Skeletal muscle cell (primary cell): ENCODE measurements around the gene BTBD10.

Source experiments
- DNase-seq: peaks from one replicate; pipeline ENCODE4 v3.0.0-alpha.2; 2010; ENCODE audit warnings: low read depth
- H3K4me3 ChIP-seq: 2 replicates; pipeline ENCODE4 v1.5.1; 2011; ENCODE audit warnings: low read depth, mild to moderate bottlenecking, control low read depth, low read length, moderate library complexity

The BTBD10 gene

DNA sequence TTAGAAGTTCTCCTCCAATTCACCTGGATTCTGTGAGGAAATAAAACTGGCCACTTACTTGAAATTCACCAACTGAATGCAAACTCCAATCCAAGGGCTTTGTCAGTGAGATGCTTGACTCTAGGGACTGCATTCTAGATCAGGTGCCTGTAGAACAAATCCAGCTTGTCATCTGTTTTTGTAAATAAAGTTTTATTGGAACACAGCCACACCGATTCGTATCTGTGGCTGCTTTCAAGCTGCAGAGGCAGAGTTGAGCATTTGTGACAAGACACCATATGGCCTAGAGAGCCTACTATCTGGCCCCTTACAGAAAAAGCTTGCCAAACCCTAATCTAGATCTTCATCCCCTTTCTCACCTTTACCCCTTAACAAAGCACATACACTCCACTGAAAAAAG is 82.3 kb downstream of the BTBD10 start:
- H3K4me3 ChIP-seq = no peak overlapping the region
- no peak for DNase-seq

DNA sequence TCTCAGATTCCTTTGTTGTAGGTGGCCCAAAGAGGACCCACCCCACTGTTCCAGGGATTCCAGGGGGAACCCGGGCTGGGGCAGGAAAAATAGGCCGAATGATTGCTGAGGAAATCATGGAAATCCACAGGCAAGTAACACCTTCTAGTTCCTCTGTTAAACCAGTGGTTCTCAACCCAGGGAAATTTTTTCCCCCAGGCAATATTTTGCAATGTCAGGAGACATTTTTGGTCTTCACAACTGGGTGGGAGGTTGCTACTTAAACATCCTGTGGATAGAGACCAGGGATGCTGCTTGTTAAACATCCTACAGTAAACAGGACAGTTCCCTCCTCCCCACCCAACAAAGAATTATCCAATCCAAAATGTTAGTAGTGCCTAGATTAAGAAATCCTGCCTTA is 84.7 kb downstream of the BTBD10 start:
- H3K4me3 ChIP-seq = no peak overlapping the region
- DNase-seq = no peak

DNA sequence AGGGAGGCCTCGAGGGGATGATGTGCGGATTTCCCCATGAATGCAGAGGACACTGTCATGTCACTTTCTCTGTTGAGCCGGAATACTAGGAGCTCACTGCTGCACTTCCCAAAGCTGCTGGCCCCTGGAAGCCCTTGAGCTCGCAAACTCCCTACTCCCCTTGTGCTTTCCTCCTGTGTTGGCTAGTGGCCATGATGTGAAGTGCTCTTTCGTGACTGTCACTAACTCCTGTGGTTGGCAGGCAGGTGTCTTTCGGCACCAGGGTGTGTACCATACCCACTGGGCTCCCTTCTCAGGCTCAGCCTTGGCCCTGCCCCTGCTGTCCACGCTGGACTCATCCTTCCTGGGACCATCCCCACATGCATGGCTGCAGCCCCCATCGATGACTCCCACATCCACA is 86.2 kb downstream of the BTBD10 start:
- DNase-seq = no peak
- no peak overlapping the region for H3K4me3 ChIP-seq

- DNase-seq = no peak
- H3K4me3 ChIP-seq = no peak overlapping the region
Observed at GRCh38 chr11:13376402-13376801, 86.6 kb downstream of the BTBD10 start.

GRCh38 chr11:13375798-13376197 is 87.2 kb downstream of the BTBD10 start:
- H3K4me3 ChIP-seq = no peak overlapping the region
- no peak for DNase-seq

GRCh38 chr11:13373216-13373615 is 89.8 kb downstream of the BTBD10 start:
- no peak for DNase-seq
- no peak overlapping the region for H3K4me3 ChIP-seq

GRCh38 chr11:13368041-13368446 is 95.0 kb downstream of the BTBD10 start:
- DNase-seq = no peak
- no peak overlapping the region for H3K4me3 ChIP-seq

DNA sequence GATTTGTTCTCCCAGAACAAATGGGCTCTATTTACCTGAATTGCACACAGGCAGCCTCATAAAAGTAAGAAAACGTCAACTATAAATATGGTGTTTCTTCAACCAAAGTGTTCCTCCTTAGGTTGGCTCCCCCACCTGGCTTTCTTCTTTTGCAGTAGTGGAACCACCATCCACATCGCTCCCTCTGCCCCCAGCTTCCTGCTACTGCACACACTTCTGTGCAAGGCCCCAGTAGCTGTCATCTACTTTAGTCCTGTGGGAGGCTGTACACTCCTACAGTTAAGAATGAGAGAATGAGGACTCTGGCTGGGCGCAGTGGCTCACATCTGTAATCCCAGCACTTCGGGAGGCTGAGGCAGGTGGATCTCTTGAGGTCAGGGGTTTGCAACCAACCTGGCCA is 95.9 kb downstream of the BTBD10 start:
- DNase-seq = no peak
- H3K4me3 ChIP-seq = no peak overlapping the region

DNA sequence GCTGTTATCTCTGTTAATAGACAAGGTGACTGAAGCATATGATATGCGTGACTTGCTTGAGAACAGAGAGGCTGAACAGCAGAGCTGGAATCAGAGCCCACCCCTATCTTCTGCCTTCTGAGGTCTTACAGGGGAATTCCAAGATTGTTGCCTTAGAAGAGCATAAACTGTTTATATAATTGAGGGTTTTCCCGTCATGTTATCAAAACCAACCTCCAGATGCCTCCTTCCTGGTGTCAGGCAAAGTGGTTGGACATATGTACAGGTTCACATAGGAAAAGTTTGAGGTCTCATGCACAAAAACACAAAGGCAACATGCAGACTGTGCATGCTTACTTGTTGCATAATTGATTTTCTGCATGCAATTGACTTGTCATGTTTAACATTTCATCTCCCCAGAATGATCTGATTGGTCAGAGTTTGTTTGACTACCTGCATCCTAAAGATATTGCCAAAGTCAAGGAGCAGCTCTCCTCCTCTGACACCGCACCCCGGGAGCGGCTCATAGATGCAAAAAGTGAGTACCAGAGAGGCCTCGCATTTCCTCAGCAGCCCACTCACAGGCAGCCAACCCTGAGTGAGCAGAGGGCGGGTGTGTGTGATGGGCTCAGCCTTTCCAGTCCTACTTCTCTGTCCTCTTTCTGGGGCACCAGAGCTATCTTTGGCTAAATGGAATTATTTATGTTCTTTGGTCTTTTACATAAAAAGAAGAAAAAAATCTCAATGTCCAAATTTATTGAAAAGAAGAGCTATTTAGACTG is 96.6 kb downstream of the BTBD10 start:
- no peak for DNase-seq
- H3K4me3 ChIP-seq = no peak overlapping the region

DNA sequence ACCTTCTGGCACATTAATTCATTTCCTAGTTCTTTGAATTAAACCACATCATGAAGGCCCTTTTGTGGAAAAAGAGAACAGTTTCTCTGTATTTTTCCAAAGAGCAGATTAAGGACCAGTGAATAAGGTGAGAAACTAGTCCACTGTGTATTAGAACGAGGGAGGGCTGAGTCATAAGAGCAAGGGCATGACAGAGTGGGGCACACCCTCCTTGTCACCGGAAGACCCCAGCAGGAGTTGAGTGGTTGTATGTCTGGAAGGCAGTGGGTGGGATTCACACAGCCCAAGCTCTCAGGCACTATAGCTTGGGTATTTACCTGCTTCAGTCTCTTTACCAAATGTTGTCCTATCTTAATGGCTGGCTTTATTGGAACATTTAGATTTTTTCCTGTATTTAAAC is 98.6 kb downstream of the BTBD10 start:
- DNase-seq = no peak
- no peak overlapping the region for H3K4me3 ChIP-seq

- no peak for DNase-seq
- no peak overlapping the region for H3K4me3 ChIP-seq
Observed at GRCh38 chr11:13362596-13363109, 100.4 kb downstream of the BTBD10 start.

DNA sequence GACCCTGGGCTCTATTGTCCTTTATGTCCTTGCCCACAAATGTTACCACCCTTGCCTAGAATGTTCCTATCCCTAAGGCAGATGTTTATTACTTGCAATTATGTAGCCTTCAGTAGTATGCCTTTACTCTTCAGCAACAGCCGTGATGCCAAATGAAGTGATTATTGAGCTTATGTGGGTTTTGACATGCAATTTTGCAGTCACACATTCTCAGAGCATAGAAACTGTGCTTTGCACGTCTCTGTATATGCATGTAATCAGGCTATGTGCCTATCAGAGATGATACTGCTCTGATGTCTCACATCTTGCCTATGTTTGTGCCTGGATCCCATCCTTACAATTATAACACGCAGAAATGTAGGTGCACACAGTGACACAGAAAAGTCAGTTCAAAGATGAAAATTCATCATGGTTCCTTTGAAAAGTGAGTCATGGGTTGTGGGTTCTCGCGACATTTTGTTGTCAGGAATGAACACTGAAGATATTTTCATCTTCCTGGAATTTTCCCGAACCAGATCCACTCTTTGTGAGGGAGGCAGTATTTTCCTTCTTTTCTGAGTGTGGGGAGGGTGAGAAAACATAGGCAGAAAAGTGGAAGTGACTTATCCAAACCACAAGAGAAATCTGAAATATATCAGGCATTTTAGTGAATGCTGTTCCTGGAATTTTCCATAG is 104.3 kb downstream of the BTBD10 start:
- no peak overlapping the region for H3K4me3 ChIP-seq
- no peak for DNase-seq

- no peak overlapping the region for H3K4me3 ChIP-seq
- DNase-seq = no peak
Observed at GRCh38 chr11:13357232-13357631, 105.8 kb downstream of the BTBD10 start.

DNA sequence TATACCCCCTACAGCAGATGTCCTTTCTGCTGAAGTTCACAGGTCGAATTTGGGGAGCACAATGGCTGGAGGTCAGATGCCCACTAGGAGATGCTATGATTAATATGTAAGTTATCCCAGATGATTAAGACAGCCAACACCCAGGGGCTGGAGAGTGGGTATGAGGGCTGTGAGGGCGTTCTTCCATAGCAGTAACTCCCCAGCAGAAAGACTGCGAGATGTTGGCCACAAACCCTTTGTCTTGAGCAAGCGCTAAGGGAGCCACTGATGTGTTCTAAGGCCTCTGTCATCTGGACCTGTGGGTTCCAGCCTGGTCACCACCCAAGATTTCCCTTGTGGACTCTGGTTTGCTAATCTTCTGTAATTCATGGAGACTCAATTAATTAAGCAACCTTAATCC is 107.8 kb downstream of the BTBD10 start:
- no peak for DNase-seq
- no peak overlapping the region for H3K4me3 ChIP-seq

DNA sequence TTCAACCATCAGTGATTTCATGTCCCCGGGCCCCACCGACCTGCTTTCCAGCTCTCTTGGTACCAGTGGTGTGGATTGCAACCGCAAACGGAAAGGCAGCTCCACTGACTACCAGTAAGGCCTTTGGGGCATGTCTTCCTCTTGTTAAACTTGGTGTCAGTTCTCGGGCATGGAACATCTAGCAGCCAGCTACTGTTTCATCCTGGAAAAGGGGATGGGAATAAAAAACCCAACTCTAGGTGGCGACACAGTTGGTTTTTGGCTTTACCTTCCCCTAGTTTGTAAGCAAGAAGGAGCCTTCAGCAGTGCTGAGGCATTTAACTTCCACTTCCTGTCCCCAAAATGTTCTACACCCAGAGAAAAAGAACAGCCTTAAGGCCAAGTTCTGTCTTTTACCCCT is 108.7 kb downstream of the BTBD10 start:
- no peak overlapping the region for H3K4me3 ChIP-seq
- no peak for DNase-seq

- no peak for DNase-seq
- no peak overlapping the region for H3K4me3 ChIP-seq
Observed at GRCh38 chr11:13352711-13353110, 110.3 kb downstream of the BTBD10 start.

DNA sequence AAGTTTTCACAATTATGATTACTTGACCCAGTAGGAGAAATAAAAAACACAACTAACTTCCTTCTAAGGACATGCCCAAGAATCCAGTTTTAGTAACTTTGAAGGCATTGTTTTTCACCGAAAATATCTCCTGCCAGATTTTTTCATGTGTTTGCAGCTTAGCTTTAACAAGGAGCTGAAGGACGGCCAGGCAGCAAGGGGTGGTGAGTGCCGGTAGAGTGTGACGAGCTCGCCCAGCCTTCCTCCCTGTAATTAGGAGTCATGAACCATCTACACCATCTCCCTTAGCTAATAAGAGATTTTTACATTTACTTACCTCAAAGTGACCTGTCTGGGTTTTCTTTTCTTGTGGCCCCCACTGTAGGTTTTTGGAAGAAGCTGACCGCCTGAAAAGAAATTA is 113.4 kb downstream of the BTBD10 start:
- no peak for DNase-seq
- no peak overlapping the region for H3K4me3 ChIP-seq

- no peak overlapping the region for H3K4me3 ChIP-seq
- no peak for DNase-seq
Observed at GRCh38 chr11:13349046-13349445, 114.0 kb downstream of the BTBD10 start.

- no peak for DNase-seq
- no peak overlapping the region for H3K4me3 ChIP-seq
Observed at GRCh38 chr11:13348305-13348704, 114.7 kb downstream of the BTBD10 start.

- H3K4me3 ChIP-seq = no peak overlapping the region
- DNase-seq = no peak
Observed at GRCh38 chr11:13347901-13348300, 115.1 kb downstream of the BTBD10 start.

GRCh38 chr11:13346470-13346869 is 116.6 kb downstream of the BTBD10 start:
- no peak for DNase-seq
- H3K4me3 ChIP-seq = no peak overlapping the region
